Activated B cell treated with CpG ODN at 0.5 μM for 24 hours (primary cell): ENCODE data around the gene KIF2A. TPM values are rescaled to one million over a fixed set of nuclear protein-coding genes. Genes with fewer than 3 reads are reported as not detected.

Source experiments
- ATAC-seq: fragments of 200-7000 bp; cut with Tn5 transposase; one replicate; pipeline ENCODE4 v1.10.0; 2021; ENCODE audit warnings: low read depth, mild to moderate bottlenecking, moderate library complexity
- CTCF ChIA-PET: fragments of 350-600 bp; sonication (Branson Sonifier 250); formaldehyde crosslinking; loops from one replicate; lab custom pipeline; 2021; ENCODE audit warnings: antibody characterized with exemption; lab: Charles Lee
- POLR2A ChIA-PET: fragments of 350-600 bp; sonication (Branson Sonifier 250); formaldehyde crosslinking; loops from one replicate; lab custom pipeline; 2021; ENCODE audit warnings: antibody characterized with exemption; lab: Charles Lee
- DNase-seq: peaks from one replicate; pipeline ENCODE4 v3.0.0; 2022
- H3K27ac Mint-ChIP-seq: one replicate; pipeline ENCODE4 v1.8.0; 2020; ENCODE audit warnings: mixed read lengths
- H3K27me3 Mint-ChIP-seq: one replicate; pipeline ENCODE4 v1.8.0; 2021; ENCODE audit warnings: mixed read lengths
- H3K36me3 Mint-ChIP-seq: one replicate; pipeline ENCODE4 v1.8.0; 2021; ENCODE audit warnings: low read depth, mixed read lengths
- H3K4me1 Mint-ChIP-seq: one replicate; pipeline ENCODE4 v1.8.0; 2021; ENCODE audit warnings: mixed read lengths
- H3K4me3 Mint-ChIP-seq: one replicate; pipeline ENCODE4 v1.8.0; 2020; ENCODE audit warnings: mild to moderate bottlenecking, mixed read lengths
- H3K9me3 Mint-ChIP-seq: one replicate; pipeline ENCODE4 v1.8.0; 2020; ENCODE audit warnings: mixed read lengths
- CTCF ChIP-seq: fragments of 200-600 bp; IDR thresholded peaks from one replicate; pipeline ENCODE4 v1.8.0; 2022; ENCODE audit warnings: antibody characterized with exemption, mild to moderate bottlenecking
- intact Hi-C: fragments of 100-400 bp; cut with micrococcal nuclease; formaldehyde crosslinking; loops from one replicate; pipeline ENCODE4 v1.15.1; 2024
- total RNA-seq: library from RNA; stranded (reverse); gene quantifications from 2 replicates; pipeline ENCODE4 v1.2.3, GENCODE V29; 2022

The KIF2A gene
- total RNA-seq, 1 donor from 2014 or later: 45.9 TPM

DNA sequence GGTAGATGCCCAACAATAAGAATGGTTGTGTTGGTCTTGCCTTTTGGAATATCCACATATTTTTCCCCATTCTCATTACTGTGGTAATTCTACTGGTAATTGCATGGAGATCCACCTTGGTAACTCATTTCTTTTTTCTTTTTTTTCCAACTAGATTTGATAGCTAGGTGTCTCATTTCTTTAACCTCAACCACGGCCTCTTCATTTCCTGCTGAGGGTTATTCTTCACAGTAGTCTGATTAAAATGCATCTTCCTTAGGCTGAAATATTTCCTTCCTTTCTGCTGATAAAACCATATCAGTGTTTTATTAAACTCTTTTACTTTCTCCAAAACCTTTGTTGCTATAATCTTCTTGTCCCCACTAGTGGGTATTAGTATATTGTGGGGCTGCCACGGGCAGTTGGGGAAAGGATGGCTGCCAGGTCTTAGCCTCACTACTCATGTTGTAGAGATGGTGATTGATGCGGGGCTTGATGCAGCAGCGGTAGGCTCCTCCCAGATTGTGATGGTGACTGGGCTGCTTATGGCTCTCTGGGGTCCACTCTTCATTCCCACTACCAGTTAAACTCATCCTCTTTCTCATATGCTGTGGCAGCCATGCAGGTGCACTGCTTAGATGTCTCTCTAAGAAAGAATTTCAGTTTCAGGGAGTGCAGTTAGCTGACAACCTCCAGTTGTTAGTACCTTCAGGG is 35.9 kb downstream of the KIF2A start:
- TF ChIP-seq CTCF: no peak
- H3K9me3 Mint-ChIP-seq: no peaks in the 10 kb centered on the region
- H3K4me3 Mint-ChIP-seq: no peak overlapping the region
- ChIA-PET CTCF (interaction anchor here (0.6 to 1.2 kb wide), 2 partner anchors 63 to 118 kb away, joined by 3 read pairs; no protein-coding TSS in a partner anchor), POLR2A (interaction anchor here (0.6 kb wide), 1 partner anchor 59 kb away, joined by 10 read pairs; no protein-coding TSS in a partner anchor)
- H3K27ac Mint-ChIP-seq: peak overlapping the region; percentile 18
- ATAC-seq (no peak), DNase-seq (no peak)
- H3K4me1 Mint-ChIP-seq: peaks cover 33% of the 10 kb centered on the region
- H3K36me3 Mint-ChIP-seq: peaks cover 6% of the 10 kb centered on the region
- H3K27me3 Mint-ChIP-seq: no peaks in the 10 kb centered on the region
- intact Hi-C loops: loop anchor here (2.0 kb wide), 1 partner anchor 35 kb away; the partner anchor contains the start of gene KIF2A

GRCh38 chr5:62342476-62342837 is 36.5 kb downstream of the KIF2A start:
- Mint-ChIP-seq H3K4me3 (no peak overlapping the region), H3K27ac (no peak overlapping the region)
- POLR2A ChIA-PET: no interaction called here

GRCh38 chr5:62343428-62343827 is 37.4 kb downstream of the KIF2A start:
- H3K36me3 Mint-ChIP-seq: peaks cover 9% of the 10 kb centered on the region
- H3K4me3 Mint-ChIP-seq: no peak overlapping the region
- intact Hi-C loops: no loop called here
- no peak overlapping the region for H3K27ac Mint-ChIP-seq
- no peak for TF ChIP-seq CTCF
- ChIA-PET CTCF (interaction anchor here (1.4 kb wide), 1 partner anchor 9 kb away, joined by 3 read pairs; no protein-coding TSS in a partner anchor), POLR2A (no interaction called here)
- H3K27me3 Mint-ChIP-seq: no peaks in the 10 kb centered on the region
- H3K9me3 Mint-ChIP-seq: no peaks in the 10 kb centered on the region
- H3K4me1 Mint-ChIP-seq: peaks cover 33% of the 10 kb centered on the region
- ATAC-seq (no peak), DNase-seq (no peak)

More at GRCh38 chr5:62342476-62342837, 36.5 kb downstream of the KIF2A start:
- Mint-ChIP-seq H3K27me3 (no peaks in the 10 kb centered on the region), H3K4me1 (peaks cover 33% of the 10 kb centered on the region), H3K9me3 (no peaks in the 10 kb centered on the region), H3K36me3 (peaks cover 6% of the 10 kb centered on the region)
- ATAC-seq (no peak), DNase-seq (no peak)
- intact Hi-C loops: no loop called here
- TF ChIP-seq CTCF: no peak
- CTCF ChIA-PET: no interaction called here

DNA sequence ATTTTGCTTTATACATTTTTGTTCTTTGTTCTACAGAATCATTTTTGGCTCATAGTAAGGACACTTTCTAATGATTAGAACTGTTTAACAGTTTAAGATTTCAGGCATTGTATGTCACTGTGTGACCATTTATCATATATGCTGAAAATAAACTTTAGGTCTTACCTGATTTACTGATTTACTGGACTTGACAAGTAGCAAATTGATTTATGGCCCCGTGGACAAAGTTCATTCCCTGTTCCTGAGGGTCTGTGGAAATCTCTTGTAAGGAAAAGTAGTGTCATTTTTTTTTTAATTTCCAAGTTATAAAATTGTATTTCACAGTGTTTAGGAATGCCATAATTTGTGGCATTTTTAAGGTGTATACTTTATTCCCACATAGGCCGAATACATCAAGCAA is 40.7 kb downstream of the KIF2A start:
- ChIA-PET CTCF (no interaction called here), POLR2A (no interaction called here)
- Mint-ChIP-seq H3K36me3 (peaks cover 30% of the 10 kb centered on the region), H3K27ac (no peak overlapping the region), H3K9me3 (no peaks in the 10 kb centered on the region), H3K4me1 (peaks cover 17% of the 10 kb centered on the region), H3K4me3 (no peak overlapping the region), H3K27me3 (no peaks in the 10 kb centered on the region)
- TF ChIP-seq CTCF: no peak
- no peak for ATAC-seq
- intact Hi-C loops: no loop called here
- no peak for DNase-seq

DNA sequence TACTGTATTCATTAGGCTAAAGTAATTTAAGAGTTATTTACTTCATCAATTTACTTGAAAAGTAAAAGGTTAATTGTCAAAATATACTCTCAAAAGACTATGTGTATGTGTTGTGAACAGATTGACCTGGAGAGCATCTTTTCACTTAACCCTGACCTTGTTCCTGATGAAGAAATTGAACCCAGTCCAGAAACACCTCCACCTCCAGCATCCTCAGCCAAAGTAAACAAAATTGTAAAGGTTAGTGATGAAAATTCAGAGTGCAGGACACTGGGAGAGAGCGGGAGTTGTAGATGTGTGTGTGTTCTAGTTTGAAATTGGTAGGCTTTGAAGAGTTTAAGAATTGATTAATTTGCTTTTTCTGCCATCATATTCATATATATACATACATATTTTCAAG is 41.9 kb downstream of the KIF2A start:
- ATAC-seq (no peak), DNase-seq (no peak)
- Mint-ChIP-seq H3K36me3 (peaks cover 37% of the 10 kb centered on the region), H3K4me1 (peaks cover 7% of the 10 kb centered on the region), H3K4me3 (no peak overlapping the region), H3K27me3 (no peaks in the 10 kb centered on the region), H3K9me3 (no peaks in the 10 kb centered on the region), H3K27ac (no peak overlapping the region)
- no peak for TF ChIP-seq CTCF
- ChIA-PET CTCF (no interaction called here), POLR2A (no interaction called here)
- intact Hi-C loops: no loop called here
